HEK293 (cell line): ENCODE data around the gene PTPMT1.
"Not testable (repeated sequence)": the region's sequence is repeated elsewhere in the genome, so short reads cannot be mapped to it uniquely, and the experiment has no call there.

ENCODE experiments used
- HOXC10 ChIP-seq: sonication (generic); formaldehyde crosslinking; IDR thresholded peaks from 2 replicates; pipeline ENCODE4 v1.8.1; 2023; ENCODE audit warnings: mild to moderate bottlenecking, missing genetic modification reagents
- SCRT2 ChIP-seq: fragments of 450-650 bp; formaldehyde crosslinking; IDR thresholded peaks from 2 replicates; pipeline ENCODE4 v1.5.1; 2016; ENCODE audit warnings: missing biosample characterization, missing genetic modification characterization
- ZNF248 ChIP-seq: fragments of 450-650 bp; formaldehyde crosslinking; IDR thresholded peaks from 2 replicates; pipeline ENCODE4 v1.5.1; 2017; ENCODE audit warnings: missing biosample characterization, missing genetic modification characterization

GRCh38 chr11:47526032-47526431 is 39.4 kb upstream of the PTPMT1 start:
- TF ChIP-seq ZNF248 (tag by site-specific recombination); SCRT2 (tag by site-specific recombination); HOXC10: not testable (repeated sequence)
